Epithelial cell of esophagus (primary cell): ENCODE data around the gene LRRC25.

ENCODE experiments used
- DNase-seq: peaks from one replicate; pipeline ENCODE4 v3.0.0; 2010; ENCODE audit warnings: low read depth
- H3K4me3 ChIP-seq: 2 replicates; pipeline ENCODE4 v1.5.1; 2011; ENCODE audit warnings: mild to moderate bottlenecking, low read length, control low read depth
- CTCF ChIP-seq: IDR thresholded peaks from 2 replicates; pipeline ENCODE4 v1.5.1; 2011; ENCODE audit warnings: low read depth, mild to moderate bottlenecking, low read length, control low read depth, inconsistent platforms; ENCODE audit not compliant: insufficient read depth; ENCODE audit errors: missing control alignments

Gene LRRC25

DNA sequence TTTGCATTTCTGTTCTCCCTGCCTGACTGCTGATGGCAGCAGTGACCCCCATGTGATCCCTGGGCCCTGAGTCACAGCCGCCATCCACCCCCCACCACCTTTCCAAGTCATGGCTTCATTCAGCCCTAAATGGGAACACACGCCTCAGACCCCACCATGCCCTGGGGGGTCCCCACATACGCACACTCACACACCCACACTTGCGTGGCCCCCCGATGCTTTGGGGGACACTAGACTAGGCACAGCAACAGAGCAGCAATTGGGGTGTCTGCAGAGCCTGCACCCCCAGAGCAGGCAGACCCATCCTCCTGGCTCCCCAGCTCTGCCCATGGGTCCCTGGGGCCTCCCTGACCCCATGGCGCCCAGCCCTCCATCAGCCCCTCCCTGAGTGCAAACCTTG, 46.0 kb upstream of the LRRC25 start:
- TF ChIP-seq CTCF = no peak
- H3K4me3 ChIP-seq = no peak overlapping the region
- no peak for DNase-seq

GRCh38 chr19:18442941-18443340, 45.5 kb upstream of the LRRC25 start:
- no peak for DNase-seq
- TF ChIP-seq CTCF = no peak
- H3K4me3 ChIP-seq = no peak overlapping the region

GRCh38 chr19:18441804-18442788, 44.7 kb upstream of the LRRC25 start:
- DNase-seq = no peak
- H3K4me3 ChIP-seq = no peak overlapping the region
- no peak for TF ChIP-seq CTCF

GRCh38 chr19:18440936-18441803, 43.7 kb upstream of the LRRC25 start:
- H3K4me3 ChIP-seq = no peak overlapping the region
- DNase-seq = no peak
- no peak for TF ChIP-seq CTCF

GRCh38 chr19:18440415-18440877, 43.0 kb upstream of the LRRC25 start:
- DNase-seq = peak; percentile 30
- no peak overlapping the region for H3K4me3 ChIP-seq
- no peak for TF ChIP-seq CTCF

DNA sequence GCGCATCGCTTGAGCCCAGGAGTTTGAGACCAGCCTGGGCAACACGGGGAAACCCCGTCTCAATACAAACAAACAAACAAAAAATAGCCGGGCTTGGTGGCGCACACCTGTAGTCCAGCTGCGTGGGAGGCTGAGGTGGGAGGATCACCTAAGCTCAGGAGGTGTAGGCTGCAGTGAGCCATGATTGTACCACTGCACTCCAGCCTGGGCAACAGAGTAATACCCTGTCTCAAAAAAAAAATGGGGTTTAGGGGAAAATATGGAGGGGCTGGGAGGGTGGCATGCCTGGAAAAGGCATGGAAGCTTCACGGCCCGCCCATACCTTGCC, 42.5 kb upstream of the LRRC25 start:
- DNase-seq = no peak
- no peak for TF ChIP-seq CTCF
- H3K4me3 ChIP-seq = no peak overlapping the region
